GM18502 (cell line): ENCODE measurements around the gene PCLAF.
"Not testable (repeated sequence)": the region's sequence is repeated elsewhere in the genome, so short reads cannot be mapped to it uniquely, and the experiment has no call there.

Source experiments
- ATAC-seq: cut with Tn5 transposase; IDR thresholded peaks from one replicate; pipeline ENCODE4 v1.9.1; 2021; ENCODE audit warnings: mild to moderate bottlenecking; ENCODE audit not compliant: unreplicated experiment, poor library complexity

The PCLAF gene, protein sequence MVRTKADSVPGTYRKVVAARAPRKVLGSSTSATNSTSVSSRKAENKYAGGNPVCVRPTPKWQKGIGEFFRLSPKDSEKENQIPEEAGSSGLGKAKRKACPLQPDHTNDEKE

DNA sequence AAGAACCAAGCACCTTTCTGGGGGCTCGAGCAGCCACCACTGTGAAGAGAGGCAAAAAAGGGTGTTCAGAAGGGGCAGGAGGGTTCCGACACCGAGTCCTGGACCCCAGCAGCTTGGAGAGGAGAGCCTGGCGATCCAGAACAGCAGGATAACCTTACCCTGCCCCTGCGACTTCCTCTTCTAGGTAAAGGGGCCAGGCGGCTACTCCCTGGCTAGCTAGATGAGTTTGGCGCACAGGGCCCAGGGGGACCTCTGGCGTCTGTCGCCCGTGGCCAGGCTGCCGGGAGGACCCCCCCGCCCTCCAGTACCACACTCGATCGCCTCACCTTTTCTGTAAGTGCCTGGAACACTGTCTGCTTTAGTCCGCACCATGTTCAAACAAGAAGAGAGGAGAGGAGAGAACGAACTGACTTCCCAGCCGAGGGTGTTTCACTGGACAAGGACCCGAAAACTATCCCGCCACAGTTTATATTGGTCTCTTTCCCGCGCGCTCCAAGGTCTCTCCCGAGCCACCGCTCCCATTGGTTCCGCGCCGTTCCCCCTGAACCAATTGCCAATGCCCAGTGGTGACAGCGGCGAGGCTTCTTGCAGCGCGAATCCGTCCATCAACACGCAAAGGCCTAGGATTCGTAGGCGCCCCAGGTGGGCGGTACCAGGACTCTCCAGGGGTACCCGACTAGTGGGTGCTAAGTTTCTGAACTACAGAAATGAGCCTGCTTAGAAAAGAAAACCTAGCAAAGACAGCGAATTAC lies at the start of gene PCLAF:
Gene PCLAF (minus strand): TSS at position 442 of the 752 bp plus-strand sequence. CDS start 70 bp downstream, at position 372.
- ATAC-seq: peak; percentile 96

DNA sequence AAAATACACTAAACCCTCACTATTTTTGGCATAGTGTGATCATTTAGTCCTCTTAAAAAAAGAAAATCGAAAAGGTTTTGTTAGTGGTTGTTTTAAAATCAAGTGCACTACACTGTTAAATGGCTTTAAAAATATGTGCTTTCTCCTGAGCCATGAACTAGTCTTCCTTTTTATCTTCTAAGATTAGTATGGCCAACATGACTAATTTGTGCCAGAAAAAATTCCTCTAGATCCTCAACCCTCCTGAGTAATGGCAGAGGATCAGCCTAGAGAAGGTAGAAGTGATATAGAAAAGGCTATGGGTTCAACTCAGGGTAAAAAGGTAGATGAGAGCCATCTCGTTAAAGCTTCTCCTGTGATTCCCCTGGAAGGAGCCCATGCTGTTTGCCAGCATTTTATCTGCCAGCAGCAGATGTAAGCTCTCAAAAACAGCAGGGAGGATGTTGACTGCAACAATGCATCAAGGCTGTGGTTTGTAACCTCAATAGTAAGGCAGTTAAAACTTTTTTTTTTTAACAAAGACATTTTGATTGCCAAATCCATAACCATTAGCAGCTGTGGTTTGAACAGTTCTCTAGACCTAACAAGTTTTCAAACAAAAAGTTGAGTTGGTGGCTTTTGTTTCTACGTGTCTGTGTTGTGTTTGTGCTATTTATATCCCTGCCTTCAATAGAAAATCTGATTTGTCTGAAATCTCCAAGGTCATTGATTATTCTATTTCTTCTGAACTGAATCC lies 48.9 kb upstream of the PCLAF start:
- ATAC-seq: no peak

- ATAC-seq: no peak
These were observed 48.2 kb upstream of the PCLAF start for GRCh38 chr15:64429448-64429847.

- no peak for ATAC-seq
These were observed 45.7 kb upstream of the PCLAF start for GRCh38 chr15:64426845-64427465.

- ATAC-seq: no peak
These were observed 44.0 kb upstream of the PCLAF start for GRCh38 chr15:64425221-64425620.

DNA sequence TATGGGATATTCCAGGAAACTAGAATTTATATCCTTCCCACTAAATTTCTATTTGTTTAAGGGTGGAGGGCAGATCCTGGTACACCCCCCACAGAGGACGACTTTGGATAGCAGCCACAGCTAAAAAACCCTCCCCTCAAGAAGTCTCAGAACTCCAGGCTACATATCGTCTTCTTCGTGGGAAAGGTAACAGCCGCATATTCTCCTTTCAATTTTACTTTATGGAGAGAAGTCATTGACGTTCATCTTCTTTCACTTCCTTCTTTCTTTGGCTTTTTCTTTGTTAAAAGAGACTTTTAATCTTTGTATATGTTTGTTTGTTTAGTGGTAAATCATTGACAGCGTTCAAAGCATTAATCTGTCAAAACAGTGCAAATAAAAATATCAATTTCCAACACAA lies 42.7 kb upstream of the PCLAF start:
- no peak for ATAC-seq

- no peak for ATAC-seq
These were observed 41.5 kb upstream of the PCLAF start for GRCh38 chr15:64422697-64423096.

- ATAC-seq: no peak
These were observed 31.0 kb upstream of the PCLAF start for GRCh38 chr15:64412216-64412615.

DNA sequence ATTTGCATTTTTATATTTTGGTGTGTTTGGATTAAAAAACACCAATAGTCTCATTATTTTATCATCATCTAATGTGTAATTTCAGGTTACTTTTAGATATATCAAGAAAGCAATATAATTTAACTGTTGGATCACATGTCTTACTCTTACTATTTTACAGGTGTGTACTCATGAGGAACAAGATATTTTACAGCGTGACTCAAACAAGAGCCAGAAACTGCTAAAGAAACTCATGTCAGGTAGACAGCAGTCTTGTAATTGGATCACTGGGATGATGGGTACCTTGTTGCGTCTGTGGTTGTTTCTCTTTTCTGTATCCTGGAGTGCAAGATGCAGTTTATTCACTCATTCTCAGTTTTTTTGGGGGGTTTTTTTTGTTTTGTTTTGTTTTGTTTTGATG lies 19.3 kb upstream of the PCLAF start:
- ATAC-seq: no peak

DNA sequence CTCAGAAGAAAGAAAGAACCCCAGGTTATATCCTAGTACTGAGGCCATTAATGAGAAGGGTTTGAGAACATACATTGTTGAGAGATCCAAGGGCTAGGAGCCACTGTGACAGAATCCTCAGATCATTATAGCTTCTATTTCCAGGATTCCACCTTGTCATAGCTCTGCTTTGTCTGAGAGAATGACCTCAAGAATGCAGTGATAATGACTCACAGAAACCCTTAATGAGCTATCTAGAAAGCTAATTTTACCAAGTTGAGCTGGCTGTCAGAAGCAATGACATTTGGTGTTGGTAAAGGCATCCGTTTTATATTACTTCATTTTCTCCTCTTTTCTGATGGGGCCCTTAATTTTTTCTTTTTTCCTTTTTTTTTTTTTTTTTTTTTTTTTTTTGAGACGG lies 17.3 kb upstream of the PCLAF start:
- ATAC-seq: no peak

- no peak for ATAC-seq
These were observed 15.5 kb upstream of the PCLAF start for GRCh38 chr15:64396789-64397188.

DNA sequence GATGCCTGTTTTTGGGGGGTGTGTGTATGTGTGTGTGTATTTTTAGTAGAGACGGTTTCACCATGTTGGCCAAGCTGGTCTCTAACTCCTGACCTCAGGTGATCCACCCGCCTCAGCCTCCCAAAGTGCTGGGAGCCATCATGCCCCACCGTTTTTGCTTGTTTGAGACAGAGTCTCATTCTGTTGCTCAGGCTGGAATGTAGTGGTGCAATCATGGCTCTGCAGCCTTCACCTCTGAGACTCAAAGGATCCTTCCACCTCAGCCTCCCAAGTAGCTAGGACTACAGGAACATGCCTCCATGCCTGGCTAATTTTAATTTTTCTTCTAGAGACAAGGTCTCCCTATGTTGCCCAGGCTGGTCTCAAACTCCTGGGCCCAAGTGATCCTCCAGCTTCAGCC lies 11.2 kb upstream of the PCLAF start:
- not testable (repeated sequence) for ATAC-seq

DNA sequence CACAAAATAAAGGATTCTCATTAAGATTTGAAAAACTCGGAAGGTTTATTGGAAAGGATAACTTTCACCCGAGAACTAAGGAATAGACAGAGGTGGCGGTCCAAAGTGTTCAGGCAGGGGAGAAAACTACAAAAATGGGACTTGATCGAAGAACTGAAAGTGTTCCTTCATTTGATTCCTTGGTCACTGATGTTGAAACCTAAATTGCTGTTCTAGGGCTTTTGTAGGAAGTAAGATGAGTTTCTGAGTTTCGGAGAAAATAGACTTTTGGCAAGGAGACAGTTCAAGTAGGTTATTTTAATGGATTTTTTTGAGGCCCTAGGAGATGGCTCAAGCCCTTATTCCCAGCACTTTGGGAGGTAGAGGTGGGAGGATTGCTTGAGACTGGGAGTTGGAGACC lies 7.8 kb upstream of the PCLAF start:
- no peak for ATAC-seq

DNA sequence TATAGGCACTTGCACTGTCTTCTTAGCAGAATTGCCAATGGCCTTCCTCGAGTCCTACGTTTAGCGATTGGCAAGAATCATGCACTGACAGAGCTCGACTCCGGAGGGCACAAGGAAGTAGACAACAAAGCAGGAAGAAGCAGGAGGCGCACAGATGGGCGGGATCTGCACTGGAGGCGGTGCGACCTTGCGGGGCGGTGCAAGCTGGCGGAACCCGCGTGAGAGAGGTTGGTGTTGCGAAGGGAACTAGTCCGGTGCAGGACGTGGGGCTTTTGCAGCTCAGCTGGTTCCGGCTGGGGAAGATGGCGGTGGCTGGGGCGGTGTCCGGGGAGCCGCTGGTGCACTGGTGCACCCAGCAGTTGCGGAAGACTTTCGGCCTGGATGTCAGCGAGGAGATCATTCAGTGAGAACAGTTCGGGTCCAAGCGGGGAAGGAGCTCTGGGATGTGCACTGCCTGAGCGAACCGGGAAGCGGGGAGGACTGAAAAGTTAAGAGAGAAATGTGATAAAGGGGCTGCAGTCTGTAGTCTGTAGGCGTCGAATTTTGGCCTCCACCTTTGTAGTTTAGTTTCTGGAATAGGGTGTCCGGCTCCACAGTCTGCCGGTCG lies 6.4 kb upstream of the PCLAF start, which contains the start of gene TRIP4:
Gene TRIP4 (plus strand): TSS at position 275 of the 607 bp plus-strand sequence. CDS start 28 bp downstream, at position 303.
- ATAC-seq: peak; percentile 98

DNA sequence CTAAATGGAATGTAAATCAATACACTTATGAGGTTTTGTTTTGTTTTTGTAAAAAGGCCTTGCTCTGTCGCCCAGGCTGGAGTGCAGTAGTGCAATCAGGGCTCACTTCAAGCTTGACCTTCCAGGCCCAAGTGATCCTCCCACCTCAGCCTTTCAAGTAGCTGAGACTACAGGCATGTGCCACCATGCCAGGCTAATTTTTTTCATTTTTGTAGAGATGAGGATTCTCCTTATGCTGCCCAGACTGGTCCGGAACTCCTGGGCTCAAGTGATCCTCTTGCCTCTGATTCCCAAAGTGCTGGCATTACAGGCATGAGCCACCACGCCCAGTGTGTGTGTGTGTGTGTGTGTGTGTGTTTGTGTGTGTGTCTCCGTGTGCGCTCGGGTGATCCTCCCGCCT lies 5.0 kb upstream of the PCLAF start:
- ATAC-seq: no peak

DNA sequence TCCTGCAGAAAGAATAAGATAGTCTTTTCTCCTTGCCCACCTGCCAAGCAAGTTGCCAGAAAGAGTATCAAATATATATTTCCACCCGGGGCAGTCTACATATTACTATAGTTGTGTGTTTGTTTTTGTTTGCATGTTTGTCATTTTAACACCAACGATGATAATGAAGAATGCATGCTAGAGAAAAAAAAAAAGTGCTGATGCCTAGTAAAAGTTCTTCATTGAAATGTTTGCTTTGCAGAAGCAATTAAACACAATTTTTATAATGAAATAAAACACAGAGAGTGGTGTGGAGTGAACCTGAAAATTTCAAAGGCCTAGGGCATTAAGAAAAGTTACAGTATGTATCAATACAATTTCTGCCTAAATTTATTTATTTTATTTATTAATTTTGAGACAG lies 2.5 kb upstream of the PCLAF start:
- ATAC-seq: no peak

- ATAC-seq: not testable (repeated sequence)
These were observed 941 bp downstream of the PCLAF start for GRCh38 chr15:64380130-64380870.

DNA sequence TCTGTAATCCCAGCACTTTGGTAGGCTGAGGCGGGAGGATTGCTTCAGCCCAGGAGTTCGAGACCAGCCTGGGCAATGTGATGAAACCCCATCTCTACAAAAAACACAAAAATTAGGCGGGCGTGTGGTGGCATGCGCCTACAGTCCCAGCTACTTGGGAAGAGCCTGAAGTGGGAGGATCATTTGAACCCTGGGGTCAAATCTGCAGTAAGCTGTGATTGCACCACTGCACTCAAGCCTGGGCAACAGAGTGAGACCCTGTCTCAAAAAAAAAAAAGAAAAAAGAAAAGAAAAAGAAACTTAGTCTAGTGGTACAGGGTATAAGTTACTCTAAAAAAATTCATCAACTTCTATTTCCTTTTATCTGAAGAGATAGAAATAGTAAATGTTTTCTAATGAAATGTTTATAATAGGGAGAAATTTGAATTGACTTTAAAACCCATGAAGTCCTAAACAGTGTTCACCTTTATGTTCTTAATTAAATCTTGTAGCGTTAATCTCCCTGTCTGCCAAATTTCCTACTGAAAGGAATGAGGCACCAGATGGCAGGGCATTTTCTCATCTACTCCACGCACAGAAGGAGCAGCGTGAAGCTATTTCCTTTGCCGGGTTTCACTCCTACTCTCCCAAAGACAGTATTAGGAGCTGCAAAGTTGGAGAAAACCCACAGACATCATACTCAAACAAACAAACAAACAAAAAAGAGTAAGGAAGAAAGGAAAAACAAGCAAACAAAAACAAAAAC lies 1.9 kb downstream of the PCLAF start:
- no peak for ATAC-seq

GRCh38 chr15:64373360-64373759 lies 7.9 kb downstream of the PCLAF start:
- no peak for ATAC-seq
